HG03442 (cell line): ENCODE data around the gene SNX22.
A peak's percentile ranks its signal among the peaks of the same experiment; 100 is the strongest.

Source experiments
- ATAC-seq: cut with Tn5 transposase; IDR thresholded peaks from one replicate; pipeline ENCODE4 v1.9.1; 2021; ENCODE audit warnings: mild to moderate bottlenecking, moderate library complexity; ENCODE audit not compliant: unreplicated experiment

The SNX22 gene

GRCh38 chr15:64155802-64156651 is 4.5 kb downstream of the SNX22 start:
- no peak for ATAC-seq

DNA sequence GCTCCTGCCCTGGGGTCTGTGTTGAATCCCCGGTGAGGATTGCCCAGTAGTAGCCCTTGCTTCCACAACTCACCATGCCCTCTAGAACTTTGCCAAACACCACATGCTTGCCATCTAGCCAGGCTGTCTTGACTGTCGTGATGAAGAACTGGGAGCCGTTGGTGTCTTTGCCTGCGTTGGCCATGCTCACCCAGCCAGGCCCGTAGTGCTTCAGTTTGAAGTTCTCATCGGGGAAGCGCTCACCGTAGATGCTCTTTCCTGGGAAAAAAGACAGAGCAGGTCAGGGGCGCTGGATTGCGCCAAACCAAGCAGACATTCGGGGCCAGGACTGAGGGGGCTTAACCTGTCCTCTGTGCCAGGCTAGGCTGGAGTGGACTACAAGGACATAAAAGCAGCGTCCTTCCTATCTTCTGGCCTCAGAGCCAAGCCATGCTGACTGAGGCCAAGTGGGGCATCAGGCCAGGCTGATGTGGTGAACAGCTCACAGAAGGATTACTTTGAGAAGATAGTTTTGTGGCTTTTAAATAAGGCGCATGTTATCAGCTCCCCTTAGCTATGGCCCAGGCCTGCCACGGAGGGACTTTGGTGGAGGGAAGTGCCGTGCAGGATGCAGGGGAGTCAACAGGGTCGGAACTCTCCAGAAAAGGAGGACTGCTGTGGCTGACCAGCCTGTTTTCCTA is 5.3 kb downstream of the SNX22 start:
- no peak for ATAC-seq

DNA sequence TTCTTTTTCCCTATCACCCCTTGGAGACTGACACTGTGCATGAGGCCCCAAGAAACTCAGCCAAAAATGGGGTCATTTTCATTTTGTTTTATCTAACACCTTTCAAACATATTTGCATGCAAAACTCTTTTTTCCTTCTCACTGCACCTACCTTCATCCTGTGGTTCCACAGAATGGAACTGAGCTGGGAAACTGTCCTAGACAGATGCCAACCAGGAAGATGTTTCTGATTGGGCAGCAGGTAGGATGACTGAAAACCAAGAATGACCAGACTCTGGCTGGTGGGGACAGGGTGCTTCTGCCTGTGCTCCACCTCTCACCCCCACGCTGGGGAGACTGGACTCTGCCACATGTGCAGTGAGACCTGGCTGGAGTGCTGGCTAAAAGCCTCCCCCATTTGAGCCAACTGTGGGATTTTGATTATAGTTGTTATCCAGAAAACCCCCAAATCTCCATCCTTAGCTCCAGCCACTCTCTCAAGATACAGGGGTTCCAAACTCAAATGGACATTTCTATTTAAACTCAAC is 6.1 kb downstream of the SNX22 start:
- no peak for ATAC-seq

GRCh38 chr15:64158363-64159134 is 7.0 kb downstream of the SNX22 start:
- ATAC-seq = no peak

DNA sequence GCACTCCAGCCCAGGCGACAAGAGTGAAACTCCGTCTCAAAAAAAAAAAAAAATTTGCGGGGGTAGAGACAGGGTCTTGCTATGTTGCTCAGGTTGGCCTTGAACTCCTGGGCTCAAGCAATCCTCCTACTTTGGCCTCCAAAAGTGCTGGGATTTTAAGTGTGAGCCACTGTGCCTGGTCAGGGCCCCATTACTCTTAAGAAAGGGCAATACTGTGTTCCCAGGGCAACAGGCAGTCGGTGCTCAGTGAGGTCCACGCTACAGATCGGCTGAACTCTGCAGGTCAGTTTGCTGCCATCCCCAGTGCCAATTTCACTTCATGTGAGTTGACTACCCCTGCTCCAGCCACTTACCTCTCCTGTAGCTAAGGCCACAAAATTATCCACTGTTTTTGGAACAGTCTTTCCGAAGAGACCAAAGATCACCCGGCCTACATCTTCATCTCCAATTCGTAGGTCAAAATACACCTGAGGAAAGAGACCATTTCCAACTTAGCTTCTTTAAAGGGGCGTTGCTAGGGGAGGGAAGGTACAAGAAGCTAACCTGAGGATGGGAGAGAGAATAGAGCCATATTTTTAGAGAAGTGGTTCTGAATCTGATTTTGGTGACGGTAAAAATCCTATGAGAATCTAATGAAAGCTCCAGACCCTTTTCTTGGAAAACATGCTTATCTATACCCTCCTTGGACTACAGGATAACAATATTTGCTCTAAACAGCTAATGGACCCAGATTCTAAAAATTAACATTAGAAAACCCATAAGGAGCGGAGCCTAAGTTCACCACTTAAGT is 10.4 kb downstream of the SNX22 start:
- no peak for ATAC-seq

DNA sequence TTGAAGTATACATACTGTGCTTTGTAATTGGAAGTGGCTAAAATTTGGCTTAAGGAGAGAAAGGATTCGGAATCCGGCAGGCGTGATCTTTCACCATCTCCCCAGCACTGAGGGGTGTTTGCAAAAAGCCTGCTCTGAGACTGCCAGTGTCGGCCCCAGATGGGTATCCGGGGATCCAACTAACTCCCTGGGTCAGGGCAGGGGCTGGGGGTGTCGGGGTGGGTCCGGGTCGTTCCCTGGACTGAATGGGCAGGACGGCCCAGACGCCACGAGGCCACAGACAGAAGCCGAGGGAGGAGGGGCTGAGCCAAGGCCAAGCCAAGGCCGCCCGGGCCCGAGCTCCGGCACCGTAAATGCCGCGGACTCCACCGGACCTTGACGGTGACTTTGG is 10.9 kb downstream of the SNX22 start:
- ATAC-seq = peak; percentile 17

GRCh38 chr15:64162869-64163658 is 11.5 kb downstream of the SNX22 start, which contains the start of gene PPIB:
Gene PPIB, minus strand, starts transcription at chr15:64163022. Its CDS starts 36 bp downstream, at chr15:64162986.
- ATAC-seq = peak; percentile 88

DNA sequence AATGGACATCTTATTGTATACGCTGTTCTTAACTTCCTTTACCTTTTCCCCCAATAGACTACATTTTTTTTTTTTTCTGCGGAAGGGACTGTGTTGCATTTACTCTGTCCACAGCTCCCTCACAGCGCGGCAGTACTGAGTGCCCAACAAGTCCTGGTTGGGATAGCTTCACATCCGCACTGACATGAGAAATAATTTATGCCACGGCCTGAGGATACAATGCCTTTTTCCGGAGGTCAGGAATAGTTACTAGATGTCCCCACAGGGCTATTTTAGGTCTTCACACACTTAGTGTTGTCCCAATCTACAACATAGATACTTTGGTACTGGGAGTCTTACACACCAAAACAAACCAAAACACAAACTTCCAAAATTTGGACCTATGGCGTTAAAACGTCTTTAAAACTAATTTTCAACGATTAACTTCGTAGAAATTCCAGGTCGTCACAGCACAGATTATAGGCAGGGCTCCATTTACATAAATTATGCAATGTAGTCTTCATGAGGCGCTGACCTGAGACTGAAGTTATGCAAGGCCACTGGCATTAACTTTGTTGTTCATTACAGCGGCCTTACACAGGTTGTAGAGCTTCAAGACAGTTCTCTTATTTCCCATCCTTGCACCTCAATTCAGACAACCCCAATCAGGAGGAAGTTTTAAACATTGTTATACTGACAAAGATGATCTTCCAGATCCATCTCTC is 12.3 kb downstream of the SNX22 start:
- peak; percentile 1 for ATAC-seq

DNA sequence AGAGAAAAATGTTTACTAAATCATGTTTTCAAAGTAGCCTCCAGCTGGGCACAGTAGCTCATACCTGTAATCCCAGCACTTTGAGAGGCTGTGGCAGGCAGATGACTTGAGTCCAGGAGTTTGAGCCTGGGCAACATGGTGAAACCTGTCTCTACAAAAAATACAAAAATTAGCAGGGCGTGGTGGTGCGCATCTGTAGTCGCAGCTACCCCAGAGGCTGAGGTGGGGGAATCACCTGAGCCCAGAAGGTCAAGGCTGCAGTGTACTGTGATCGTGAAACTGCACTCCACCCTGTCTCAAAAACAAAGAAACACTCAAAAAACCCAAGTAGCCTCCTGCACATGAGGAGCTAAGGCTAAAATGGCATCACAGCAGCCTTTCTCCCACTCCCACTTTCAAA is 12.9 kb downstream of the SNX22 start:
- no peak for ATAC-seq

GRCh38 chr15:64166102-64166890 is 14.8 kb downstream of the SNX22 start:
- no peak for ATAC-seq

DNA sequence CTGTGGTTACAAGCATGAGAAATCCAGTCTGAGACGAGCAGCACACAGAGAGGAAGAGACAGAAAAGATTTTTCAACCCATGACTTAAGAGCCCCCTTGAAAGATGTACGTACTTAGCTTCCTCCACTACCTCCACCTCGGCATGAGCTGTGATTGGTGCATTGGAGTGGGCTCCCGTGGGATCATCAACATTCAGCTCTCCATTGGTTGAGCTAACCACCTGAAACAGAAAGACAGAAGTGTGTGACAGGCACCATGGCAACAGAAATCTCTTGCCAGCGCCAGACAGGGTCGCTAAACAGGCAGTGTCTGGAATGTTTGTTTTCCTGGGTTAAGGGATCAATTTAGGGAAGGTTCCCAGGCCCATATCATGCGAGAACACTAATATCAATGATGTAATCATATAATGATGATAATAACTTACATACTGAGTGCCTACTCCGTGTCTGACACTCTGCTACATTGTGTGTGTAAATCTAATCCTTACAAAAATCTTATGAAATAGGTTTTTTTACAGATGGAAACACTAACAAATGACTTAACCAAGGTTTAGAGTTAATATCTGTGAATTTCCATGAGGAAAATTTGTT is 28.8 kb downstream of the SNX22 start:
- ATAC-seq = no peak

GRCh38 chr15:64182859-64183370 is 31.4 kb downstream of the SNX22 start:
- ATAC-seq = no peak

DNA sequence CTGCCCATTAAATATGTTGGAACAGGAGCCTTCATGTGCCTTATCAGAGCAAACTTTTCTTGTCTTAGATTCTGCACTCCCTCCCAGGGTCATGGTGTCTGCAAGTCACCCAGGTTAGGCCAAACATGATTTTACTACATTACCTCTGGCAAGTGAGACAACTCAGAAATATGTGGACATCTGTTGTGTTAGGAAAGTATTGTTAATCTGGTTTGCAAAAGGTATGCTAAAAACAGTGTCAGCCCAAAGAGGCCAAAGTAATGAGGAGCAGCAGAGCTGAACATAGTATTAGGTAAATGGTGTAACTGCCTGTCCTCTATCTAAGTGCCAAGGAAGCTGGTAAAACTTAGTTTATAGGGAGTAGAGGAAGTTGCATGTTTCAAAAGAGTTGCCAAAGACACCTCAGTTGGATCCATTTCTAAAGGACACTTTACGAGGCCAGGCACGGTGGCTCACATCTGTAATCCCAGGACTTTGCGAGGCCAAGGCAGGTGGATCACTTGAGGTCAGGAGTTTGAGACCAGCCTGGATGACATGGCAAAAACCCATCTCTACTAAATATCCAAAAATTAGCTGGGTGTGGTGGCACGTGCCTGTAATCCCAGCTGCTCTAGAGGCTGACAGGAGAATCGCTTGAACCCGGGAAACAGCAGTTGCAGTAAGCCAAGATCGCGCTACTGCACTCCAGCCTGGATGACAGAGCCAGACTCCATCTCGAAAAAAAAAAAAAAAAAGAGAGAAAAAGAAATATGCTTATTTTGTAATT is 33.8 kb downstream of the SNX22 start:
- no peak for ATAC-seq

- ATAC-seq = no peak
Measured at GRCh38 chr15:64187396-64188191, 36.1 kb downstream of the SNX22 start.

DNA sequence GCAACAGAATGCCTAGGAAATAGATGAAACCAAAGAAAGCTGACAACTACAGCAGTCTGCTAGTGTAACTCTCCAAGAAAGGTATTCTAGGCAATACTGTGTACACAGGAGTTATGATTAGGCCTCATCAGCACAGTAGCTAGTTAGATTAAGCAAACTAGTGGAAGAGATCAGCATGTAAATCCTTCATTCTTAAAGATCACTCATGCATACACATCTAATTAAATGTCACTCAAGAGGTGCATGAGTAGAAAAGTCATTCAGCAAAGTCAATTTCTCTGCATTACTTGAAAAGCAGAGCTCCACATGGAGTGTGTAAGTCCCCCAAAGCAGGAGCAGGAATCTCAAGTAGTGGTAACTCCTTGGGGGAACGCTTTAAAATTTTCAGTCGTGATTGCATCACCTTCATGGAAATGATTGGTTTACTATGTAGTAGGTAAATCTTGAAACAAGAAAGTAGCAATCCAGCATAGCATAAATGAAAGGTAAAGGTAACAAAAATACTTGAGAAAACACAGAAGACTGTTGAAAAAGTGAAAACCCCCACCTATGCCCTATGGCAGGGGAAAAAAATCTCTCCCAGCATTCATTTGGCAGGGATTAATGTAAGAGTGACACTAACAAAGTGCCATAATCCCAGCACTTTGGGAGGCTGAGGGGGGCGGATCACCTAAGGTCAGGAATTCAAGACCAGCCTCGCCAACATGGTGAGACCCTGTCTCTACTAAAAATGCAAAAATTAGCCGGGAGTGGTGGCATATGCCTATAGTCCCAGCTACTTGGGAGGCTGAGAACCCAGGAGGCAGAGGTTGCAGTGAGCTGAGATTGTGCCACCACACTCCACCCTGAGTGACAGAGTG is 40.7 kb downstream of the SNX22 start:
- no peak for ATAC-seq
